Neural cell (in vitro differentiated cells): ENCODE results near the gene KRTAP2-2. TPM values are rescaled to one million over a fixed set of nuclear protein-coding genes. Genes with fewer than 3 reads are reported as not detected.

Source experiments
- H2AFZ ChIP-seq: fragments of 200-600, 300-800 bp; sonication (generic), shearing (Covaris generic); 2 replicates; pipeline ENCODE4 v1.6.0; 2014; ENCODE audit warnings: low read depth, mild to moderate bottlenecking, antibody characterized with exemption, low read length, moderate library complexity
- H3F3A ChIP-seq: fragments of 200-600 bp; shearing (Covaris generic); 2 replicates; pipeline ENCODE4 v1.6.1; 2016; ENCODE audit warnings: mild to moderate bottlenecking, moderate library complexity, mixed read lengths, antibody characterized with exemption, low read length; ENCODE audit not compliant: insufficient read depth, poor library complexity, severe bottlenecking
- H3K27ac ChIP-seq: fragments of 200-600, 300-800 bp; sonication (generic), shearing (Covaris generic); 2 replicates; pipeline ENCODE4 v1.5.1; 2014; ENCODE audit warnings: mild to moderate bottlenecking, low read length, moderate library complexity
- H3K27me3 ChIP-seq: fragments of 300-800, 200-600 bp; sonication (generic), shearing (Covaris generic); 2 replicates; pipeline ENCODE4 v1.6.0; 2014; ENCODE audit warnings: mild to moderate bottlenecking, low read depth, low read length, moderate library complexity; ENCODE audit not compliant: insufficient read depth
- H3K36me3 ChIP-seq: fragments of 300-800, 200-600 bp; sonication (generic), shearing (Covaris generic); 2 replicates; pipeline ENCODE4 v1.5.1; 2014; ENCODE audit warnings: mild to moderate bottlenecking, antibody characterized with exemption, low read length, moderate library complexity; ENCODE audit not compliant: insufficient read depth
- H3K4me2 ChIP-seq: fragments of 300-800, 200-600 bp; sonication (generic), shearing (Covaris generic); 2 replicates; pipeline ENCODE4 v1.6.0; 2014; ENCODE audit warnings: mild to moderate bottlenecking, low read length
- H3K4me3 ChIP-seq: fragments of 300-800, 200-600 bp; sonication (generic), shearing (Covaris generic); 2 replicates; pipeline ENCODE4 v1.5.1; 2014; ENCODE audit warnings: mild to moderate bottlenecking, low read length, moderate library complexity
- H3K79me2 ChIP-seq: fragments of 200-600 bp; shearing (Covaris generic); replicated peaks from 2 replicates; pipeline ENCODE4 v1.6.0; 2014; ENCODE audit warnings: mild to moderate bottlenecking, low read length, moderate library complexity; ENCODE audit not compliant: insufficient read depth
- H3K9ac ChIP-seq: fragments of 300-800, 200-600 bp; sonication (generic), shearing (Covaris generic); 2 replicates; pipeline ENCODE4 v1.6.1; 2016; ENCODE audit warnings: mild to moderate bottlenecking, low read length, mixed read lengths
- H3K9me2 ChIP-seq: fragments of 200-600 bp; shearing (Covaris generic); 2 replicates; pipeline ENCODE4 v1.6.1; 2016; ENCODE audit warnings: mild to moderate bottlenecking, low read length, mixed read lengths; ENCODE audit not compliant: insufficient read depth
- H3K9me3 ChIP-seq: fragments of 200-600, 300-800 bp; sonication (generic), shearing (Covaris generic); 2 replicates; pipeline ENCODE4 v1.6.1; 2016; ENCODE audit warnings: mild to moderate bottlenecking, mixed run types, low read length, moderate library complexity, mixed read lengths
- H4K20me1 ChIP-seq: fragments of 200-600 bp; shearing (Covaris generic); 2 replicates; pipeline ENCODE4 v1.6.1; 2016; ENCODE audit warnings: mild to moderate bottlenecking, mixed run types; ENCODE audit not compliant: insufficient read depth
- CTCF ChIP-seq: fragments of 450-650 bp; IDR thresholded peaks from 2 replicates; pipeline ENCODE4 v1.5.1; 2014; ENCODE audit warnings: antibody characterized with exemption, mild to moderate bottlenecking, moderate library complexity; ENCODE audit not compliant: poor library complexity, severe bottlenecking
- EP300 ChIP-seq: fragments of 450-650 bp; conservative IDR thresholded peaks from 2 replicates; pipeline ENCODE4 v1.6.1; 2014; ENCODE audit warnings: antibody characterized with exemption, mild to moderate bottlenecking, moderate library complexity; ENCODE audit not compliant: poor library complexity, severe bottlenecking
- EZH2 ChIP-seq: fragments of 200-600, 300-800 bp; shearing (Covaris generic), sonication (generic); IDR thresholded peaks from 2 replicates; pipeline ENCODE4 v1.6.1; 2014; ENCODE audit warnings: antibody characterized with exemption, low read length, borderline replicate concordance, mild to moderate bottlenecking; ENCODE audit not compliant: insufficient read depth, poor library complexity, severe bottlenecking
- MXI1 ChIP-seq: fragments of 450-650 bp; conservative IDR thresholded peaks from 2 replicates; pipeline ENCODE4 v1.6.1; 2014; ENCODE audit warnings: antibody characterized with exemption, mild to moderate bottlenecking; ENCODE audit not compliant: poor library complexity, severe bottlenecking
- POLR2AphosphoS5 ChIP-seq: IDR thresholded peaks from 2 replicates; pipeline ENCODE4 v1.6.1; 2012
- RAD21 ChIP-seq: fragments of 450-650 bp; conservative IDR thresholded peaks from 2 replicates; pipeline ENCODE4 v1.6.1; 2014; ENCODE audit warnings: antibody characterized with exemption, mild to moderate bottlenecking, moderate library complexity
- REST ChIP-seq: IDR thresholded peaks from 2 replicates; pipeline ENCODE4 v1.6.1; 2012; ENCODE audit warnings: borderline replicate concordance
- SMC3 ChIP-seq: fragments of 450-650 bp; conservative IDR thresholded peaks from 2 replicates; pipeline ENCODE4 v1.6.1; 2014; ENCODE audit warnings: antibody characterized with exemption, mild to moderate bottlenecking, moderate library complexity; ENCODE audit not compliant: poor library complexity
- TAF1 ChIP-seq: IDR thresholded peaks from 2 replicates; pipeline ENCODE4 v1.6.1; 2012; ENCODE audit warnings: low read depth
- polyA plus RNA-seq: library from polyadenylated mRNA; depleted of rRNA; stranded (reverse); fragments of >200 nt; gene quantifications from 2 replicates; pipeline ENCODE4 v1.2.3, GENCODE V29; 2014
- small RNA-seq, 3 experiments: library from RNA; depleted of rRNA; stranded (forward); fragments of <200 nt; gene quantifications; one replicate each; pipeline ENCODE3, GENCODE V24; 2012

KRTAP2-2 gene
- polyA plus RNA-seq, 1 donor from 2014 or later = not detected

- no peak within 1 kb of the TSS for H2AFZ ChIP-seq
- TF ChIP-seq RAD21 (no peak), EZH2 (no peak), EP300 (no peak), POLR2AphosphoS5 (no peak), CTCF (no peak), SMC3 (no peak), MXI1 (no peak), REST (no peak), TAF1 (no peak)
- no peaks in the 10 kb centered on the region for H3F3A ChIP-seq
- H3K9ac ChIP-seq = no peak within 1 kb of the TSS
- no peaks in the 10 kb centered on the region for H3K27me3 ChIP-seq
- H3K4me3 ChIP-seq = no peak within 1 kb of the TSS
- H3K4me2 ChIP-seq = no peak within 1 kb of the TSS
- H3K9me2 ChIP-seq = no peaks in the 10 kb centered on the region
- H3K9me3 ChIP-seq = no peaks in the 10 kb centered on the region
- no peak within 1 kb of the TSS for H3K27ac ChIP-seq
- no peaks in the 10 kb centered on the region for H3K79me2 ChIP-seq
- H3K36me3 ChIP-seq = no peaks in the 10 kb centered on the region
- H4K20me1 ChIP-seq = no peaks in the 10 kb centered on the region
These were observed 46.2 kb downstream of the KRTAP2-2 start, which contains the start of gene KRTAP3-1 for GRCh38 chr17:41008811-41009210. Gene KRTAP3-1, minus strand, starts transcription at chr17:41009128. Its CDS starts 54 bp downstream, at chr17:41009074.

Small RNA genes within 50 kb of the gene (small RNA-seq; reads per million reads assigned to genes)
- gene KRTAP3-4P = 0 reads per million in 3 experiments

Other genes starting within 250 kb of the KRTAP2-2 start
- 42.8 and 54.2 TPM in 2 replicates for gene KRT10, start 232.6 kb downstream of the KRTAP2-2 start, polyA plus RNA-seq
- gene KRT12, start 188.0 kb downstream of the KRTAP2-2 start, polyA plus RNA-seq = not detected in 2 replicates
- gene KRT20, start 170.0 kb downstream of the KRTAP2-2 start, polyA plus RNA-seq = not detected in 2 replicates
- gene KRT23, start 117.6 kb downstream of the KRTAP2-2 start, polyA plus RNA-seq = 0.37 and 0.86 TPM in 2 replicates
- gene KRT39, start 88.3 kb downstream of the KRTAP2-2 start, polyA plus RNA-seq = not detected in 2 replicates
- gene KRT40, start 70.9 kb downstream of the KRTAP2-2 start, polyA plus RNA-seq = not detected in 2 replicates
- gene KRTAP3-3, start 61.1 kb downstream of the KRTAP2-2 start, polyA plus RNA-seq = not detected in 2 replicates
- gene KRTAP3-2, start 55.3 kb downstream of the KRTAP2-2 start, polyA plus RNA-seq = not detected in 2 replicates
- not detected in 2 replicates for gene KRTAP3-1, start 46.1 kb downstream of the KRTAP2-2 start, polyA plus RNA-seq
- not detected in 2 replicates for gene KRTAP1-5, start 28.0 kb downstream of the KRTAP2-2 start, polyA plus RNA-seq
- not detected in 2 replicates for gene KRTAP1-4, start 25.0 kb downstream of the KRTAP2-2 start, polyA plus RNA-seq
- not detected in 2 replicates for gene KRTAP1-3, start 20.4 kb downstream of the KRTAP2-2 start, polyA plus RNA-seq
- gene KRTAP1-1, start 13.8 kb downstream of the KRTAP2-2 start, polyA plus RNA-seq = not detected in 2 replicates
- not detected in 2 replicates for gene KRTAP2-1, start 7.9 kb downstream of the KRTAP2-2 start, polyA plus RNA-seq
- gene KRTAP2-3, start 4.9 kb upstream of the KRTAP2-2 start, polyA plus RNA-seq = not detected in 2 replicates
- not detected in 2 replicates for gene KRTAP2-4, start 10.6 kb upstream of the KRTAP2-2 start, polyA plus RNA-seq
- gene KRTAP4-7, start 28.9 kb upstream of the KRTAP2-2 start, polyA plus RNA-seq = not detected in 2 replicates
- not detected in 2 replicates for gene KRTAP4-8, start 42.9 kb upstream of the KRTAP2-2 start, polyA plus RNA-seq
- not detected in 2 replicates for gene KRTAP4-16, start 47.0 kb upstream of the KRTAP2-2 start, polyA plus RNA-seq
- not detected in 2 replicates for gene KRTAP4-9, start 50.2 kb upstream of the KRTAP2-2 start, polyA plus RNA-seq
- not detected in 2 replicates for gene KRTAP4-11, start 63.1 kb upstream of the KRTAP2-2 start, polyA plus RNA-seq
- not detected in 2 replicates for gene KRTAP4-12, start 69.0 kb upstream of the KRTAP2-2 start, polyA plus RNA-seq
- gene KRTAP4-6, start 85.3 kb upstream of the KRTAP2-2 start, polyA plus RNA-seq = not detected in 2 replicates
- gene KRTAP4-5, start 94.6 kb upstream of the KRTAP2-2 start, polyA plus RNA-seq = not detected in 2 replicates
- not detected in 2 replicates for gene KRTAP4-4, start 105.5 kb upstream of the KRTAP2-2 start, polyA plus RNA-seq
- not detected in 2 replicates for gene KRTAP4-3, start 113.0 kb upstream of the KRTAP2-2 start, polyA plus RNA-seq
- not detected in 2 replicates for gene KRTAP4-2, start 123.0 kb upstream of the KRTAP2-2 start, polyA plus RNA-seq
- gene KRTAP4-1, start 129.7 kb upstream of the KRTAP2-2 start, polyA plus RNA-seq = not detected in 2 replicates
- not detected in 2 replicates for gene KRTAP9-1, start 134.7 kb upstream of the KRTAP2-2 start, polyA plus RNA-seq
- not detected in 2 replicates for gene KRTAP9-2, start 171.4 kb upstream of the KRTAP2-2 start, polyA plus RNA-seq
- gene KRTAP9-3, start 177.2 kb upstream of the KRTAP2-2 start, polyA plus RNA-seq = not detected in 2 replicates
- not detected in 2 replicates for gene KRTAP9-8, start 182.8 kb upstream of the KRTAP2-2 start, polyA plus RNA-seq
- gene KRTAP9-4, start 194.5 kb upstream of the KRTAP2-2 start, polyA plus RNA-seq = not detected in 2 replicates
- not detected in 2 replicates for gene KRTAP9-9, start 200.2 kb upstream of the KRTAP2-2 start, polyA plus RNA-seq
- not detected in 2 replicates for gene KRTAP9-6, start 210.1 kb upstream of the KRTAP2-2 start, polyA plus RNA-seq
- gene KRTAP9-7, start 220.5 kb upstream of the KRTAP2-2 start, polyA plus RNA-seq = not detected in 2 replicates
- not detected in 2 replicates for gene KRTAP29-1, start 247.6 kb upstream of the KRTAP2-2 start, polyA plus RNA-seq